Parathyroid adenoma (tissue), 2 donors: Measurements from ENCODE around the gene DOLPP1.

Experiments used
- H2AFZ ChIP-seq: fragments of 300-600 bp; sonication (generic); one replicate; pipeline ENCODE4 v1.7.0; 2017; ENCODE audit warnings: antibody characterized with exemption, mild to moderate bottlenecking
- H3K27ac ChIP-seq: fragments of 300-600 bp; sonication (generic); one replicate; pipeline ENCODE4 v1.7.0; 2017
- H3K27me3 ChIP-seq: fragments of 300-600 bp; sonication (generic); one replicate; pipeline ENCODE4 v1.7.0; 2017; ENCODE audit warnings: low read length; ENCODE audit not compliant: control insufficient read depth, insufficient read depth
- H3K36me3 ChIP-seq: fragments of 300-600 bp; sonication (generic); one replicate; pipeline ENCODE4 v1.7.0; 2017; ENCODE audit warnings: low read length; ENCODE audit not compliant: control insufficient read depth, insufficient read depth
- H3K4me1 ChIP-seq: fragments of 300-600 bp; sonication (generic); one replicate; pipeline ENCODE4 v1.7.0; 2017; ENCODE audit warnings: control low read depth
- H3K4me2 ChIP-seq: fragments of 300-600 bp; sonication (generic); one replicate; pipeline ENCODE4 v1.7.0; 2017; ENCODE audit warnings: low read length
- H3K4me3 ChIP-seq: fragments of 300-600 bp; sonication (generic); one replicate; pipeline ENCODE4 v1.7.0; 2017; ENCODE audit warnings: low read depth, low read length
- H3K79me2 ChIP-seq: fragments of 300-600 bp; sonication (generic); one replicate; pipeline ENCODE4 v1.7.0; 2017; ENCODE audit warnings: control low read depth
- H3K9ac ChIP-seq: fragments of 300-600 bp; sonication (generic); one replicate; pipeline ENCODE4 v1.7.0; 2017; ENCODE audit warnings: mild to moderate bottlenecking
- H3K9me3 ChIP-seq: fragments of 300-600 bp; sonication (generic); one replicate; pipeline ENCODE4 v1.7.0; 2017; ENCODE audit warnings: low read length; ENCODE audit not compliant: control insufficient read depth
- CTCF ChIP-seq: fragments of 300-600 bp; sonication (generic); IDR thresholded peaks from one replicate; pipeline ENCODE4 v1.7.0; 2017; ENCODE audit warnings: antibody characterized with exemption, mild to moderate bottlenecking
- donor health status: primary hyperparathyroidism.

The DOLPP1 gene

GRCh38 chr9:129069862-129070641 lies 10.9 kb upstream of the DOLPP1 start:
- TF ChIP-seq CTCF: no peak
- H3K4me2 ChIP-seq: no peak overlapping the region
- H3K9ac ChIP-seq: no peak overlapping the region

GRCh38 chr9:129070696-129071525 lies 10.0 kb upstream of the DOLPP1 start:
- H3K9ac ChIP-seq: no peak overlapping the region
- no peaks in the 10 kb centered on the region for H3K79me2 ChIP-seq
- no peaks in the 10 kb centered on the region for H3K27me3 ChIP-seq
- no peaks in the 10 kb centered on the region for H3K9me3 ChIP-seq
- TF ChIP-seq CTCF: no peak
- H3K4me2 ChIP-seq: no peak overlapping the region
- no peaks in the 10 kb centered on the region for H3K36me3 ChIP-seq
- H2AFZ ChIP-seq: no peak overlapping the region
- no peak overlapping the region for H3K27ac ChIP-seq
- H3K4me1 ChIP-seq: no peaks in the 10 kb centered on the region
- H3K4me3 ChIP-seq: no peak overlapping the region

More at GRCh38 chr9:129069862-129070641, 10.9 kb upstream of the DOLPP1 start:
- no peaks in the 10 kb centered on the region for H3K36me3 ChIP-seq
- H2AFZ ChIP-seq: no peak overlapping the region
- no peak overlapping the region for H3K4me3 ChIP-seq
- no peaks in the 10 kb centered on the region for H3K9me3 ChIP-seq
- H3K4me1 ChIP-seq: no peaks in the 10 kb centered on the region
- H3K27ac ChIP-seq: no peak overlapping the region
- no peaks in the 10 kb centered on the region for H3K27me3 ChIP-seq
- no peaks in the 10 kb centered on the region for H3K79me2 ChIP-seq

- Histone ChIP-seq H3K27me3 (no peaks in the 10 kb centered on the region), H3K4me2 (no peak overlapping the region), H3K36me3 (no peaks in the 10 kb centered on the region), H3K9ac (no peak overlapping the region), H2AFZ (no peak overlapping the region), H3K4me1 (no peaks in the 10 kb centered on the region), H3K27ac (no peak overlapping the region), H3K9me3 (no peaks in the 10 kb centered on the region), H3K4me3 (no peak overlapping the region), H3K79me2 (no peaks in the 10 kb centered on the region)
- no peak for TF ChIP-seq CTCF
Measured at GRCh38 chr9:129071526-129072126, 9.3 kb upstream of the DOLPP1 start.

- Histone ChIP-seq H3K4me3 (no peak overlapping the region), H3K9ac (no peak overlapping the region), H3K27me3 (no peaks in the 10 kb centered on the region), H3K36me3 (no peaks in the 10 kb centered on the region), H3K27ac (no peak overlapping the region), H3K4me1 (no peaks in the 10 kb centered on the region), H2AFZ (no peak overlapping the region), H3K79me2 (no peaks in the 10 kb centered on the region), H3K9me3 (no peaks in the 10 kb centered on the region), H3K4me2 (no peak overlapping the region)
- no peak for TF ChIP-seq CTCF
Measured at GRCh38 chr9:129072171-129072570, 8.7 kb upstream of the DOLPP1 start.
